Activated T-helper 17 cell treated with anti-CD3 and anti-CD28 coated beads, Interleukin-2, amount 50 U/mL, for 72 hours (primary cell): ENCODE results near the gene PARVB. TPM values are rescaled to one million over a fixed set of nuclear protein-coding genes. Genes with fewer than 3 reads are reported as not detected.

Source experiments
- ATAC-seq: fragments of 150-1000 bp; cut with Tn5 transposase; replicated peaks from 2 replicates; pipeline ENCODE4 v1.10.0; 2021; ENCODE audit warnings: mild to moderate bottlenecking, moderate library complexity
- H3K27ac Mint-ChIP-seq: one replicate; pipeline ENCODE4 v1.8.0; 2022; ENCODE audit warnings: mixed read lengths
- H3K27me3 Mint-ChIP-seq: one replicate; pipeline ENCODE4 v1.8.0; 2022; ENCODE audit warnings: mixed read lengths
- H3K36me3 Mint-ChIP-seq: one replicate; pipeline ENCODE4 v1.8.0; 2022; ENCODE audit warnings: low read depth, mild to moderate bottlenecking, mixed read lengths
- H3K4me1 Mint-ChIP-seq: one replicate; pipeline ENCODE4 v1.8.0; 2022; ENCODE audit warnings: mixed read lengths
- H3K4me3 Mint-ChIP-seq: one replicate; pipeline ENCODE4 v1.8.0; 2022; ENCODE audit warnings: mild to moderate bottlenecking, mixed read lengths
- H3K9me3 Mint-ChIP-seq: one replicate; pipeline ENCODE4 v1.8.0; 2022; ENCODE audit warnings: mixed read lengths
- total RNA-seq, 2 donors: library from RNA; stranded (reverse); gene quantifications; one replicate each; pipeline ENCODE4 v1.2.3, GENCODE V29; 2022

The PARVB gene
- total RNA-seq, 2 donors from 2014 or later, result 50.2 to 66.1 TPM

DNA sequence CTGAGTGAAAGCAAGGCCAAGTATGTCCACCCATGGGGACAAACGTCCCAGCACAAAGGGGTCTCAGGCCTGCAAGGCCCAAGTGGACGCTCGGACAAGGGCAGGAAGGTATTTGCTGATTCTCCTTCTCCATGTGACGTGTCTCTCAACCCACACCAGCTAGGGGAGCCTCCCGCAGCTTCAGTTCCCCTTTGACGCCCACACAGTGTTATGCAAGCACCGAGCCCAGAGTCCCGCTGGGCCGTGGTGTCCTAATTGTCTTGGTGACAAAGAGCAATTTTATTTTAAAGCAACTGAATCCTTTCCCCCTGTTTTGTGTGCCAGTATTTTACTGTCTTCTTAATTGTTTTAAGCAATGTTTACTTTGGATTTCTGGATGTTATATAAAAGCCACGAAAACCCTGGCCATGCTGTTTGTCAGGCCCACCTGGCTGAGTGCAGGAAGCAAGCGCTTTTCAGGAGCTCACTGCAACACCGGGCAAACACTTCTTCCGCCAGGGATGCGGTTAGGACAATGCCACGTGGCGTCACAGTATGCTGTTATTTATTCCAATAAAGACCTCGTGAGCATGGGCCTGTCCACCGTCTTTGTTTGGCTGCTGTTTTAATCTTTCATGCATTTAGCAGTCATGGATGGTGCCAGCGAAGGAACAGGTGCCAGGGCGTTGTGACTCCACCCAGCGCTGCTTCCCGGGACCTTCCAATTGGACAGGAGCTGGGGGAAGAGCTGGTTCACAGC is 148.4 kb downstream of the PARVB start:
- no peaks in the 10 kb centered on the region for H3K4me1 Mint-ChIP-seq
- H3K27me3 Mint-ChIP-seq, result no peaks in the 10 kb centered on the region
- H3K27ac Mint-ChIP-seq, result no peak overlapping the region
- H3K4me3 Mint-ChIP-seq, result no peak overlapping the region
- no peaks in the 10 kb centered on the region for H3K9me3 Mint-ChIP-seq
- H3K36me3 Mint-ChIP-seq, result no peaks in the 10 kb centered on the region
- ATAC-seq, result no peak

DNA sequence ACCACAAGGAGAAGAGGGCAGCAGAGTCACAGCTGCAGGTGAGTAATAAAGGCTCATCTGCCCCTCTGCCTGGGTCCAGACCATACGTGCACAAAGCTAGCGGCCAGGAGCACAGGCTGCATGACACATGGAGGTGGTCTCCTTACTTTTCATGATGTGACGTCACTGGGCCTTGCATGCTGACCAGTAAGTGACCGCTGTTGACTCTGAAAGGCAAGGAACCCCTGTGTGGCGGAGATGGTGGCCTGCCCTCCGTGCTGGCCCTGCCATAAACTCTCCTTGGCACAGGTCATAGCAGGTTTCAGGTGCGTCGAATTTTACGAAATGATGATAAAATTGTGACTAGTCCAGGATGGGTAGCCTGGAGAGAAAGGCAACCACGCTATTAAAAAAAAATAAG is 149.1 kb downstream of the PARVB start:
- H3K4me3 Mint-ChIP-seq, result no peak overlapping the region
- no peaks in the 10 kb centered on the region for H3K27me3 Mint-ChIP-seq
- no peaks in the 10 kb centered on the region for H3K4me1 Mint-ChIP-seq
- H3K27ac Mint-ChIP-seq, result no peak overlapping the region
- no peaks in the 10 kb centered on the region for H3K9me3 Mint-ChIP-seq
- H3K36me3 Mint-ChIP-seq, result no peaks in the 10 kb centered on the region
- no peak for ATAC-seq

DNA sequence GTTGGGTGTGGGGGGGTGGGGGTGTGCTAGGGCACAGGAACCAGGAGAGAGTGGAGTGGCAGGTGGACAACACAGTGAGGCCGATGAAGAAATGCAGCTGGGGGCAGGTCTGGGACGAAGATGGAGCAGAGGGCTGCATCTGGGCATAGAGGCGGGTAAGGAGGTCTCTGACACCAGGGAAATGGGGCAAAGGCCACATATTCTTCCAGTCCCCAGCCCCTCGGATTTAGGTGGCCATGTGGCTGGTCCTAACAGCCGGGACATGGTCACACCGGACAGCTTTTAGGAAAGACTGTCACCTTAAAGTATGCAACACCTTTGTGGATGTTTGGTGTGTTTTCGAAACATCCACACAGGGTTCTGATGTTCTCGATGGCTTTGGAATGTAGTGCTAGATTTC is 151.6 kb downstream of the PARVB start:
- peaks cover 3% of the 10 kb centered on the region for H3K4me1 Mint-ChIP-seq
- no peak for ATAC-seq
- H3K27ac Mint-ChIP-seq, result no peak overlapping the region
- H3K9me3 Mint-ChIP-seq, result no peaks in the 10 kb centered on the region
- no peaks in the 10 kb centered on the region for H3K36me3 Mint-ChIP-seq
- no peaks in the 10 kb centered on the region for H3K27me3 Mint-ChIP-seq
- no peak overlapping the region for H3K4me3 Mint-ChIP-seq

- H3K36me3 Mint-ChIP-seq, result no peaks in the 10 kb centered on the region
- no peak overlapping the region for H3K27ac Mint-ChIP-seq
- ATAC-seq, result no peak
- peaks cover 12% of the 10 kb centered on the region for H3K4me1 Mint-ChIP-seq
- H3K27me3 Mint-ChIP-seq, result no peaks in the 10 kb centered on the region
- no peak overlapping the region for H3K4me3 Mint-ChIP-seq
- H3K9me3 Mint-ChIP-seq, result no peaks in the 10 kb centered on the region
Measured at GRCh38 chr22:44179196-44179988, 155.3 kb downstream of the PARVB start.

- Mint-ChIP-seq H3K36me3 (no peaks in the 10 kb centered on the region), H3K4me1 (peaks cover 12% of the 10 kb centered on the region), H3K9me3 (no peaks in the 10 kb centered on the region), H3K27ac (peak overlapping the region; percentile 74), H3K27me3 (no peaks in the 10 kb centered on the region), H3K4me3 (peak overlapping the region; percentile 74)
- no peak for ATAC-seq
Measured at GRCh38 chr22:44179989-44180705, 156.0 kb downstream of the PARVB start.

DNA sequence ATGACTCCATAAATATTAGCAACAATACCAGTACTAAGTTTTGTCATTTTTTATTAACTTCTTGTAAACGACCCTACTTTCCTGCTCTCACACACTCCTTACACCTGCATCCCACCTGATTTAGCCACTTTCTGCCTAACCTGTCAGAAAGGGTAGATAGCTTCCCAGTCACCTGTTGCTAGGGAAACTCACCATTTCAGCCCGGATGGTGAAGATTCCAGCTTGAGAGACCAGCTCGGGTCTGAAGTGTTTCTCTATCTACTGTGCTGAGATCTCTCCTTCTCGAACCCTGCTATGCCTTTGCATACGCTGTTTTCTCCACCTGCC is 156.6 kb downstream of the PARVB start, which contains the start of gene PARVG:
PARVG (plus strand) TSS at position 220 of the 327 bp plus-strand sequence. CDS start 2,405 bp downstream, outside the sequence.
- Mint-ChIP-seq H3K27ac (peak within 1 kb of the TSS; percentile 74), H3K4me1 (peaks cover 12% of the 10 kb centered on the region), H3K9me3 (no peaks in the 10 kb centered on the region), H3K27me3 (no peaks in the 10 kb centered on the region), H3K36me3 (no peaks in the 10 kb centered on the region), H3K4me3 (peak within 1 kb of the TSS; percentile 74)
- ATAC-seq, result peak; percentile 24

DNA sequence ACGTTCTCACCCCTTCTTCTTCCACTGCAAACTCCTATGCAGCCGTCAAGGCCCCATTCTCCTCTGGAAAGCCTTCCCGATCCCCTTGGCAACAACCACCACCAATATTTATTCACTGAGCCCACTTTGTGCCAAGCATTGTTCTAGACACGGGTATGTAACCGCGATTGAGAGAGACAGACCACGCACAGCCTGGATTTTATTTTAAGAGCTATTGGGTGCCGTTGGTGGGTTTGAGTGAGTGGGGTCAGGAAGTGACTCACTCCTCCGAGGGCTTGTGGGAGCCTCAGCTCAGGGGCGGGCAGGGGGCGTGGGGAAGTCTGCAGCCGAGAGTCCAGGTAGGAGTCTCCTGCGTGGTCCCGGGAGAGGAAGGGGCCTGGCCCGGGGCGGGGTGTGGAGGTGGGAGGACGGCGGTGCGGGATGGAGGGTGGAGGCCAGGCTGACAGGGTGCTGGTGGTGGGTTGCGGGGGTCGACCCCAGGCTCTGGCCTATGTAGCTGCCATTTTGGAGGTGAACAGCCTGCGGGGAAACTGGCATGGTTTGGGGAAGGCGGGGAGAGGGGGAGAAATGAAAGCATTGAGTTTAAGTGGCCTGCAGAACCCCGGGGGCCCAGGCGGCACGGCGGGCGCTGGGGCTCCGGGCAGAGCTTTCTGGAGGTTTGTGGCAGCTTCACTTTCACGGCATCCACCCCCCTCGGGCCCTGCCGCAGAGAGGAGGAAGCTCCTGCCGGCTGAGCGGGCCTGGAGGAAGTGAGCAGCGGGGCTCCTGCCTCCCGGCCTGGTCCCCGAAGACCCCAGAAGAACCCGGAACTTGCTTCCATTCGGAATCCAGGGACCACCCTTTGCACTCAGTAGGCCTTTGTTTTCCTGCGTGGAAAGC is 157.2 kb downstream of the PARVB start:
- H3K27ac Mint-ChIP-seq, result peak overlapping the region; percentile 74
- H3K9me3 Mint-ChIP-seq, result no peaks in the 10 kb centered on the region
- no peaks in the 10 kb centered on the region for H3K27me3 Mint-ChIP-seq
- H3K36me3 Mint-ChIP-seq, result no peaks in the 10 kb centered on the region
- peak; percentile 65 for ATAC-seq
- peak overlapping the region; percentile 74 for H3K4me3 Mint-ChIP-seq
- peaks cover 12% of the 10 kb centered on the region for H3K4me1 Mint-ChIP-seq

DNA sequence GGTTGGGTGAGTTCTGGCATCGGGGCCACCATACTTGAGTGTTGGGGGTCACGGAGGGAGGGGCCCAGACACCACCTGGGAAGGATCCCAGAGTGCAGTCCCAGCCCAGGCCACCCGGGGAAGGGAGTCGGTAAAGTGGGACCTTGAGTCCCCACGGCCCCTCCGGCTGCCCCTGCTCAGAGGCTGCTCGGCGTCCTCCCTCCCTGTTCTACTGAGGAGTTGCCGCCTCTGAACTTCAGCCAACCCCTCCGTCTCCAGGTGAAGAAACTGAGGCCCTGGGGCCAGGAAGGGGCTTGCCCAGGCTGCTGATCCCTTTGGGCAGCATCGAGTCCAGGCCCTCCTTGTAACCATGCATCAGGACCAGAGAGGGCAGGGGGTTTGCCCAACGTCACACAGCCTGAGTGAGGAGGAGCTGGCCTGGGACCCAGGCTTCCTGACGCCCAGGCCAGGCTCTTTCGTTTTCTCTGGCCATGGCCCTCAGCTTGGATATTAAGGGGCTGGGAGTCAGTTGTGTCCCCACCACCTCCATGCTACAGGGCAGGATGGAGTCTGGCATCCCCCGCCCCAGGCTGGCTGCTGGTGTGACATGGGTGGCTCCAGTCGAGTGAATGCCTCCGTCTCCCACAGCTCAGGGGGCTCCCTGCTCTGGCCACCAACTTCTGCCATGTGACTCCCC is 157.9 kb downstream of the PARVB start:
- H3K36me3 Mint-ChIP-seq, result no peaks in the 10 kb centered on the region
- H3K9me3 Mint-ChIP-seq, result no peaks in the 10 kb centered on the region
- peaks cover 12% of the 10 kb centered on the region for H3K4me1 Mint-ChIP-seq
- peak; percentile 44 for ATAC-seq
- H3K27ac Mint-ChIP-seq, result peak overlapping the region; percentile 74
- H3K27me3 Mint-ChIP-seq, result no peaks in the 10 kb centered on the region
- H3K4me3 Mint-ChIP-seq, result peak overlapping the region; percentile 74

- Mint-ChIP-seq H3K4me1 (peaks cover 12% of the 10 kb centered on the region), H3K36me3 (no peaks in the 10 kb centered on the region), H3K27ac (peak overlapping the region; percentile 74), H3K27me3 (no peaks in the 10 kb centered on the region), H3K4me3 (peak overlapping the region; percentile 74), H3K9me3 (no peaks in the 10 kb centered on the region)
- peak; percentile 70 for ATAC-seq
Measured at GRCh38 chr22:44182588-44183286, 158.6 kb downstream of the PARVB start.

DNA sequence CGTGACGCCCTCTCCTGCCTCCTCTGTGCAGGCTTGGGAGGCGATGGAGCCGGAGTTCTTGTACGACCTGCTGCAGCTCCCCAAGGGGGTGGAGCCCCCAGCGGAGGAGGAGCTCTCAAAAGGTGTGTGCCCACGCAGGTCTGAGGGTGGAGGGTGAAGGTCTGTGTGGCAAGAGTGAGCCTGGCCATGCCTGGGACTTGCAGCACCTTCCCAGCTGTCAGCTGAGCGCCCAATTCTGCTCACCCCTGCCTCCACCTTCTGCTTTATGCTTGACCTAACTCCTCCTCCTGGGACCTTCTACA is 159.1 kb downstream of the PARVB start:
- Mint-ChIP-seq H3K27ac (peak overlapping the region; percentile 74), H3K27me3 (no peaks in the 10 kb centered on the region), H3K36me3 (no peaks in the 10 kb centered on the region)

DNA sequence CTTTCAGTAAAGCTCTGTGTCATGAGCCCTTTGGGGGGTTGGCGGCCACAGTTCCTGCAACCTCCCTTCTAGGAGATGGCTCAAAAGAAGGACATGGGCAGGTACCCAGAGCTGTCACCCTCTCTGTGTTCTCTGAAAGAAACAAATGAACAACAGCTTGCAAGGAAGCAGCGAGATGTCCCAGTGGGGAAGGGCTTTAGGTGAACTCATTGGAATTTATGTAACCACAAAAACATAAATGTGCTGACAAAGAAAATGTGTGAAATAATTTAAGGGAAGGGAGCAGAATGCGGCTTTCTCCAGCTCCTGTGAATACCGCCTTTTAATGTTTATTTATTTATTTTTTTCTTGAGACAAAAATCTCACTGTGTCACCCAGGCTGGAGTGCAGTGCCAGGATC is 159.9 kb downstream of the PARVB start:
- H3K4me3 Mint-ChIP-seq, result no peak overlapping the region
- no peak overlapping the region for H3K27ac Mint-ChIP-seq
- H3K36me3 Mint-ChIP-seq, result no peaks in the 10 kb centered on the region
- no peak for ATAC-seq
- H3K4me1 Mint-ChIP-seq, result peaks cover 12% of the 10 kb centered on the region
- H3K27me3 Mint-ChIP-seq, result no peaks in the 10 kb centered on the region
- no peaks in the 10 kb centered on the region for H3K9me3 Mint-ChIP-seq

More for the DNA sequence above, 159.1 kb downstream of the PARVB start:
- peak overlapping the region; percentile 74 for H3K4me3 Mint-ChIP-seq
- no peaks in the 10 kb centered on the region for H3K9me3 Mint-ChIP-seq
- H3K4me1 Mint-ChIP-seq, result peaks cover 12% of the 10 kb centered on the region
- ATAC-seq, result no peak

DNA sequence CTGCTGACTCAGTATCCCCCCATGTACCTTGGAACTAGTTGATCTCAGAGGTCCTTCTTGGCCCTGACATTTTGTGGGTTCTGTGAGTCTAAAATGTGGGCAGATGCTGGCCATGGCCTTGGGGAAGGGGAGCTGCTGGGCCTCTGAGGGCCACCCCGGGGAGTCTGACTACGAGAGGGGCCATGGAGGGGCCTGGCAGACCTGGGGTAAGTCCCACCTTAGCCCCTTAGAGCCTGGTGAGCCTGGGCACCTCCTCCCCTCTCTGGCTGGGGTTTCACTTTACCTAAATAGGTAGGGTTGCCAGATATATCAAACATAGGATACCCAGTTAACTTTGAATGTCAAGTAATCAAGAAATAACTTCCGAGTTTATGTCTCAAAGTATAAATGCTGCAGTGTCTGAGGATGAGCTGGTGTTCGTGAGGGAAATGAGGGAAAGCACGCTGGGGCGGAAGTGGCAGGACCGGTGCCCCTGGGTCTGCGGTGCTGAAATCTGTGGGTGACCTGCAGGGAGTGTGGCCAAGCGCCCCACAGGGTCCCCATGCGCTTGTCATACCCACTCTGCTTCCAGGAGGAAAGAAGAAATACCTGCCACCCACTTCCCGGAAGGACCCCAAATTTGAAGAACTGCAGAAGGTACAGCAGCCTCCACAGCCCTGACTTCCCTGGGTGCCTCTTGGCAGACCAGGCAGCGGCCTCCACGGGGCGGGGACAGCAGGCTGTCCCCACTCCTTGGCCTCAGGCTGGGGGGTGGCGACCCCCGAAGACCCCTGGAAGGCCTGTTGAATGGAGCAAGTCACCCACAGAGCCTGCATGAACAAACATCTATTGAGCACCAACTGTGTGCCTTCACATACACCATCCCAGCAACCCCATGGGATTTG is 161.4 kb downstream of the PARVB start:
- Mint-ChIP-seq H3K9me3 (no peaks in the 10 kb centered on the region), H3K4me3 (no peak overlapping the region), H3K4me1 (peaks cover 11% of the 10 kb centered on the region), H3K27ac (no peak overlapping the region), H3K36me3 (no peaks in the 10 kb centered on the region), H3K27me3 (no peaks in the 10 kb centered on the region)
- no peak for ATAC-seq
